AG09309 (cell line): ENCODE results near the gene MIOS.
A peak's percentile ranks its signal among the peaks of the same experiment; 100 is the strongest.
"Not testable (repeated sequence)": the region's sequence is repeated elsewhere in the genome, so short reads cannot be mapped to it uniquely, and the experiment has no call there.

Source experiments
- DNase-seq: peaks from one replicate; pipeline ENCODE4 v3.0.0-alpha.2; 2010; ENCODE audit warnings: low read depth
- H3K4me3 ChIP-seq: 2 replicates; pipeline ENCODE4 v1.5.1; 2011; ENCODE audit warnings: mild to moderate bottlenecking, low read depth, low read length, moderate library complexity; ENCODE audit not compliant: control insufficient read depth
- CTCF ChIP-seq: IDR thresholded peaks from 2 replicates; pipeline ENCODE4 v1.5.1; 2011; ENCODE audit warnings: mild to moderate bottlenecking, low read depth, low read length, inconsistent platforms; ENCODE audit not compliant: insufficient read depth, control insufficient read depth; ENCODE audit errors: missing control alignments

Gene MIOS

GRCh38 chr7:7553386-7553785 lies 13.3 kb upstream of the MIOS start:
- no peak for DNase-seq
- no peak overlapping the region for H3K4me3 ChIP-seq
- TF ChIP-seq CTCF = no peak

- DNase-seq = peak; percentile 96
- no peak for TF ChIP-seq CTCF
- H3K4me3 ChIP-seq = no peak overlapping the region
Measured at GRCh38 chr7:7554021-7554432, 12.7 kb upstream of the MIOS start.

GRCh38 chr7:7554649-7555575 lies 11.8 kb upstream of the MIOS start:
- H3K4me3 ChIP-seq = no peak overlapping the region
- no peak for TF ChIP-seq CTCF
- no peak for DNase-seq

GRCh38 chr7:7556852-7557251 lies 9.8 kb upstream of the MIOS start:
- no peak overlapping the region for H3K4me3 ChIP-seq
- DNase-seq = no peak
- TF ChIP-seq CTCF = no peak

GRCh38 chr7:7557252-7557651 lies 9.4 kb upstream of the MIOS start:
- no peak overlapping the region for H3K4me3 ChIP-seq
- no peak for TF ChIP-seq CTCF
- no peak for DNase-seq

GRCh38 chr7:7561591-7561990 lies 5.1 kb upstream of the MIOS start:
- H3K4me3 ChIP-seq, DNase-seq: not testable (repeated sequence)

GRCh38 chr7:7562736-7563135 lies 3.9 kb upstream of the MIOS start:
- TF ChIP-seq CTCF = no peak
- no peak overlapping the region for H3K4me3 ChIP-seq
- DNase-seq = peak; percentile 72
